Effector memory CD8-positive, alpha-beta T cell (primary cell): ENCODE data around the gene CST8.
"Not testable (repeated sequence)": the region's sequence is repeated elsewhere in the genome, so short reads cannot be mapped to it uniquely, and the experiment has no call there.

Source experiments
- ATAC-seq: fragments of 150-1000 bp; cut with Tn5 transposase; replicated peaks from 2 replicates; pipeline ENCODE4 v1.10.0; 2021; ENCODE audit warnings: mild to moderate bottlenecking, moderate library complexity
- DNase-seq, 3 experiments: peaks; one replicate each; pipeline ENCODE4 v3.0.0; 2021
- H3K27ac Mint-ChIP-seq, 2 donors: one replicate each; pipeline ENCODE4 v1.8.0; 2022; ENCODE audit warnings: mild to moderate bottlenecking in 2 of 2, mixed read lengths in 2 of 2, moderate library complexity in 2 of 2
- H3K27me3 Mint-ChIP-seq, 2 donors: one replicate each; pipeline ENCODE4 v1.8.0; 2022; ENCODE audit warnings: mixed read lengths in 2 of 2
- H3K36me3 Mint-ChIP-seq: one replicate; pipeline ENCODE4 v1.8.0; 2022; ENCODE audit warnings: mild to moderate bottlenecking, moderate library complexity, mixed read lengths; ENCODE audit not compliant: insufficient read depth
- H3K4me1 Mint-ChIP-seq, 2 donors: one replicate each; pipeline ENCODE4 v1.8.0; 2022; ENCODE audit warnings: low read depth in 2 of 2, mixed read lengths in 2 of 2
- H3K4me3 Mint-ChIP-seq, 2 donors: one replicate each; pipeline ENCODE4 v1.8.0; 2022; ENCODE audit warnings: mild to moderate bottlenecking in 2 of 2, mixed read lengths in 2 of 2, moderate library complexity in 2 of 2
- H3K9me3 Mint-ChIP-seq, 2 donors: one replicate each; pipeline ENCODE4 v1.8.0; 2022; ENCODE audit warnings: mixed read lengths in 2 of 2

Gene CST8

DNA sequence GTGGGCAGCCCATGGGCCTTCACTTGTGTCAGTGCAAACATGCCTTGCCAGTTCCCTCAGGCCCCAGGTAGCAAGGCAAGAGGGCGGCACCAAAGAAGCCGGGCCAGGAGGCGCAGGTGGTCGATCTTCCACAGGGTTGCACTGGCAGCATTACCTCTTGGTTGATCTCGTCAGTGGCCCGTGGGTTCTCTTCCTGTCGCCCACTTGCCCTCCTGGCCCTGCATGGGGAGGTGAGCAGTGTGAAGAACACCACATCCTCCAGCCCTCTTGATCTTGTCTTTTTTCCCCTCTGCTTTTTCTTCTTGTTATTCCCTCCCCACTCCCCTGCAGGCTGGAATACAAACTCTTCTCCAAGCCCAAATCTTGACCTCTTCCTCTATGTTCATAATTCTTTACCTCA, 35.3 kb upstream of the CST8 start:
- Mint-ChIP-seq H3K27me3 (no peaks in the 10 kb centered on the region), H3K4me1 (peaks cover 16 to 36% of the 10 kb centered on the region in 2 donors), H3K36me3 (peaks cover 6% of the 10 kb centered on the region), H3K9me3 (no peaks in the 10 kb centered on the region), H3K27ac (peak overlapping the region in 1 of 2 donors; percentile 95), H3K4me3 (peak overlapping the region; percentile 71 to 80)
- DNase-seq: no peak
- ATAC-seq: peak; percentile 29

DNA sequence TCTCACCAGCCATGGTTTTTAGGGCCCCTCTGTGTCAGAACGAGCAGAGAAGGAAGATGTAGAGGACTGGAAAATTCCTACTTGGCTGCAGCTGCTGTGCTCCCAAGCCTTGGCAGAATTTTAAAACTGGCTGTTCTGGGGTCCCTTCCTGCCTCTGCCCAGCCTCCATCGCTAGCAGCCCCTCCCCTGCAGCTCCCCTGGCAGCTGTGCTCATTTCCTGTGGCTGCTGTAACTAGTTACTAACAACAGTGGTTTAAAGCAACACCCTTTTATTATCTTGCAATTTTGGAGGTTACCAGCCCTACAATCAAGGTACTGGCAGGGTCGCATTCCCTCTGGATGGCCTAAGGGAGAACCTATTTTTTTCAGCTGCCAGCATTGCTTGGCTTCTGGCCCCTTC, 34.5 kb upstream of the CST8 start:
- H3K4me3 Mint-ChIP-seq: peak overlapping the region; percentile 71 to 80
- DNase-seq: peak; percentile 27 to 47 (median 36)
- H3K36me3 Mint-ChIP-seq: peaks cover 6% of the 10 kb centered on the region
- ATAC-seq: peak; percentile 89
- H3K27ac Mint-ChIP-seq: peak overlapping the region in 1 of 2 donors; percentile 95
- peaks cover 16 to 36% of the 10 kb centered on the region in 2 donors for H3K4me1 Mint-ChIP-seq
- H3K9me3 Mint-ChIP-seq: no peaks in the 10 kb centered on the region
- no peaks in the 10 kb centered on the region for H3K27me3 Mint-ChIP-seq

DNA sequence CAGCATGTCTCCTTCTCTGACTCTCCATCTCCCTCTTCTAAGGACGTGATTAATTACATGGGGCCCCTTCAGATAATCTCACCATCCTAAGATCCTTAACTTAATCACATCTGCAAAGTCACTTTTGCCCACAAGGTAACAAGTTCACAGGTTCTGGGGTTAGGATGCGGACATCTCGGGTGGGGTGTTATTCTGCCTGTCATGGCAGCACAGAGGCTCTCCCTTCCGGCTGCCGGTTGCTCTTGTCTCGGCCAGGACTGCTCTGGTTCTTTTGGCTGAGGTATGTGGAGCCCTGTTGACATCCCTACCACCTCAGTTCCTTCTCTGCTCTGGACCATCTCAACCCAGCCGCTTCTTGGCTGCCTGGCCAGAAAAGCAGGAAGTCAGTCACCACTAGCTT, 34.0 kb upstream of the CST8 start:
- H3K4me3 Mint-ChIP-seq: peak overlapping the region; percentile 71 to 80
- peak overlapping the region in 1 of 2 donors; percentile 95 for H3K27ac Mint-ChIP-seq
- peaks cover 16 to 36% of the 10 kb centered on the region in 2 donors for H3K4me1 Mint-ChIP-seq
- peak; percentile 17 to 37 (median 18) for DNase-seq
- H3K27me3 Mint-ChIP-seq: no peaks in the 10 kb centered on the region
- no peaks in the 10 kb centered on the region for H3K9me3 Mint-ChIP-seq
- ATAC-seq: peak; percentile 67
- H3K36me3 Mint-ChIP-seq: peaks cover 6% of the 10 kb centered on the region

DNA sequence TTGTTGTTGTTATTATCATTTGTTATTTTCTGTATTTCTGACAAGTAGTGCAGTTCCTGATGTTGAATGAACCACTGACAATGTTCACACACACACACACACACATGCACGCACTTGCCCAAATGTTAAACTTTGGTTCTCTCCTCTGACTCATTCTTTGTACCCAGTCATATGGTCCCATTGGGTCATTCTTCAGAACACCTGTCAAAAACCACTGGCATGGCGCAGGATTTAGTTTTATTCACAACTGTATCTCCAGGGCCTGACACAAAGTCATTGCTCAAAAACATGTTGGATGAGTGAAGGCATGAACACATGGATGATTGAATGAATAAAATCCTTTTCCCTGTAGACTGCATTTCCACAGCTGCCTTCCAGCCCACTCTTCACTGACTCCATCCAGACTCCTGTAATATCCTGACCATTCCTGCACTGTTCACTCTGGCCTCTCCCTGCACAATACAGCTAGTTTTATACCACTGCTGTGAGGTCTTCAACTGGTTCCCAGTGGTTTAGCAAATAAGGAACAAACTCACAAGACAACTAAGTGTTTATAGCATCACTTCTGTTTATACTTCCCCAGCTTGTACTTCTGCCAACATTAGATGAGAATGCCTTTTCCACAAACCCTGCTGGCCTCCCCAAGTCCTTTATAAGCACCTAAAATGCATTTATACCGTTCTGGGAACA, 31.3 kb upstream of the CST8 start:
- DNase-seq (no peak), ATAC-seq (no peak)
- Mint-ChIP-seq H3K27me3 (no peaks in the 10 kb centered on the region), H3K4me1 (peaks cover 16 to 36% of the 10 kb centered on the region in 2 donors), H3K9me3 (no peaks in the 10 kb centered on the region), H3K4me3 (no peak overlapping the region), H3K27ac (no peak overlapping the region), H3K36me3 (peaks cover 6% of the 10 kb centered on the region)

DNA sequence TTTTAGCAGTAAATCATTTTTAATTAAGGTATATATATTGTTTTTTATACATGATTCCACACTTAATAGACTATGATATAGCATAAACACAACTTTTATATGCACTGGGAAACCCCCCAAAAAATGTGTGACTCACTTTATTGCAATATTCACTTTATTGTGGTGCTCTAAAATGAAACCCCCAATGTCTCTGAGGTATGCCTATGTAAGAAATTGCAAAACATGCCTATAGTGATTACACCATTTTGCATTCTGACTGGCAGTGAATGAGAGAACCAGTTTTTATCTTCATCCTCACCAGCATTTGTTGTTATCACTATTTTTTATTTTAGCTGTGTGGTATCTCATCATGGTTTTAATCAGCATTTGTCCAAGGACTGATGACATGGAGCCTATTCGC, 29.7 kb upstream of the CST8 start:
- Mint-ChIP-seq H3K4me3 (no peak overlapping the region), H3K27ac (no peak overlapping the region), H3K4me1 (peaks cover 10 to 26% of the 10 kb centered on the region in 2 donors), H3K36me3 (peaks cover 6% of the 10 kb centered on the region), H3K9me3 (peaks cover 0 to 1% of the 10 kb centered on the region in 2 donors), H3K27me3 (peaks cover 0 to 9% of the 10 kb centered on the region in 2 donors)
- DNase-seq (no peak), ATAC-seq (no peak)

DNA sequence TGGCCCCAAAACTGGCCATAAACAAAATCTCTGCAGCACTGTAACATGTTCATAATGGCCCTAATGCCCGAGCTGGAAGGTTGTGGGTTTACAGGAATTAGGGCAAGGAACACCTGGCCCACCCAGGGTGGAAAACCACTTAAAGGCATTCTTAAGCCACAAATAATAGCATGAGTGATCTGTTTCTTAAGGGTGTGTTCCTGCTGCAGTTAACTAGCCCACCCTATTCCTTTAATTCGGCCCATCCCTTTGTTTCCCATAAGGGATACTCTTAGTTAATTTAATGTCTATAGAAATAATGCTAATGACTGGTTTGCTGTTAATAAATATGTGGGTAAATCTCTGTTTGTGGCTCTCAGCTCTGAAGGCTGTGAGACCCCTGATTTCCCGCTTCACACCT, 24.0 kb upstream of the CST8 start:
- H3K27me3 Mint-ChIP-seq: peaks cover 9 to 36% of the 10 kb centered on the region in 2 donors
- H3K36me3 Mint-ChIP-seq: not testable (repeated sequence)

DNA sequence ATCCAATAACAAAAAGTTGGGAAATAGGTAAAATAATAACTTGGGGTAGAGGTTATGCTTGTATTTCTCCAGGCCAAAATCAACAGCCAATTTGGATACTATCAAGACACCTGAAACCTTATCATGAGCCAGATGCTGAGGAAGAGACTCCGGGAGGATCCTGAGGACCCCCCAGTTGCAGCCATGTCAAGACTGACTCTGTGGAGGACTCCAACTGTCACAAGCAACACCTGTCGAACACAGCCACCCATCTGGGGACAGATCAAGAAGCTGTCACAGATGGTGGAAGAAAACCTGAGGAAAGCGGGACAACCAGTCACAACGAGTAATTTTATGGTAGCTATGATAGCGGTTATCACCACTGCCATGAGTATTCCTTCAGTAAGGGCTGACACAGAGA, 18.6 kb upstream of the CST8 start:
- DNase-seq, H3K9me3 Mint-ChIP-seq, ATAC-seq, H3K36me3 Mint-ChIP-seq, H3K27ac Mint-ChIP-seq, H3K4me1 Mint-ChIP-seq, H3K4me3 Mint-ChIP-seq: not testable (repeated sequence)
- peaks cover 9 to 19% of the 10 kb centered on the region in 2 donors for H3K27me3 Mint-ChIP-seq

More for the DNA sequence above, 24.0 kb upstream of the CST8 start:
- DNase-seq, ATAC-seq, H3K4me3 Mint-ChIP-seq, H3K4me1 Mint-ChIP-seq, H3K27ac Mint-ChIP-seq: not testable (repeated sequence)
- peaks cover 3 to 15% of the 10 kb centered on the region in 2 donors for H3K9me3 Mint-ChIP-seq

DNA sequence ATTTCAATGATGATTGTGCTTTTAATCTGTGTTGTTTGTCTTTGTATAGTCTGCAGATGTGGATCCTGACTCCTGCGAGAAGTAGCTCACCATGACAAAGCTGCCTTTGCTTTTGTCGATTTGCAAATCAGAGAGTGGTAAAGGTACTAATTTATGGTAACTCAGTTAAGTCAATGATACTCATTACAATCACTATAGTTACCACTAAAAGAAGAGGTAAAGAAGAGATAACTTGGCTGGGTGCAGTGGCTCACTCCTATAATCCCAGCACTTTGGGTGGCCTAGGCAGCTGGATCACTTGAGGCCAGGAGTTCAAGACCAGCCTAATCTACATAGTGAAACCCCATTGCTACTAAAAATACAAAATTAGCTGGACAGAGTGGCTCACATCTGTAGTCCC, 17.6 kb upstream of the CST8 start:
- H3K27ac Mint-ChIP-seq, H3K9me3 Mint-ChIP-seq, H3K4me1 Mint-ChIP-seq, H3K36me3 Mint-ChIP-seq, DNase-seq, H3K4me3 Mint-ChIP-seq, ATAC-seq: not testable (repeated sequence)
- peaks cover 8 to 11% of the 10 kb centered on the region in 2 donors for H3K27me3 Mint-ChIP-seq

DNA sequence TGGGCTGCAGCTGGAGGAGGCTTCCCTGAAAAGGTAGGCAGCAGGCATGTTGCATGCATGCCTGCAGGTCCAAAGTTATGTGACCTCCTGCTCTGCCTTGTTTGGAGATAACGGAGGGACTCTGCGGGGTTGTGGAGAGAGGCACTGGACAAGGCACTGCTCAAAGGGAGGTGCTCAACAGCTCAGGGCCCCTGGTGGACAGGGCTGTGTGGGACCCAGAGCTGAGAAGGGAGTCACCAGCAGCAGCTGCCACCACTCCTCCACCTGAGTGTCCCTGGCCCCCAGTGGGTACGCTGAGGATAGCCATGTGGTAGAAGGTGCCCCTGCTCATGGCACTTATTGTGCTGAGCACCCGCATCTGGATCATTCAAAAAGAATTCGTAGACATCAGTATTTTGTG, 15.5 kb upstream of the CST8 start:
- no peaks in the 10 kb centered on the region for H3K36me3 Mint-ChIP-seq
- ATAC-seq (no peak), DNase-seq (no peak)
- H3K27me3 Mint-ChIP-seq: peaks cover 3 to 6% of the 10 kb centered on the region in 2 donors
- no peak overlapping the region for H3K27ac Mint-ChIP-seq
- no peaks in the 10 kb centered on the region for H3K4me1 Mint-ChIP-seq
- no peaks in the 10 kb centered on the region for H3K9me3 Mint-ChIP-seq
- H3K4me3 Mint-ChIP-seq: no peak overlapping the region

DNA sequence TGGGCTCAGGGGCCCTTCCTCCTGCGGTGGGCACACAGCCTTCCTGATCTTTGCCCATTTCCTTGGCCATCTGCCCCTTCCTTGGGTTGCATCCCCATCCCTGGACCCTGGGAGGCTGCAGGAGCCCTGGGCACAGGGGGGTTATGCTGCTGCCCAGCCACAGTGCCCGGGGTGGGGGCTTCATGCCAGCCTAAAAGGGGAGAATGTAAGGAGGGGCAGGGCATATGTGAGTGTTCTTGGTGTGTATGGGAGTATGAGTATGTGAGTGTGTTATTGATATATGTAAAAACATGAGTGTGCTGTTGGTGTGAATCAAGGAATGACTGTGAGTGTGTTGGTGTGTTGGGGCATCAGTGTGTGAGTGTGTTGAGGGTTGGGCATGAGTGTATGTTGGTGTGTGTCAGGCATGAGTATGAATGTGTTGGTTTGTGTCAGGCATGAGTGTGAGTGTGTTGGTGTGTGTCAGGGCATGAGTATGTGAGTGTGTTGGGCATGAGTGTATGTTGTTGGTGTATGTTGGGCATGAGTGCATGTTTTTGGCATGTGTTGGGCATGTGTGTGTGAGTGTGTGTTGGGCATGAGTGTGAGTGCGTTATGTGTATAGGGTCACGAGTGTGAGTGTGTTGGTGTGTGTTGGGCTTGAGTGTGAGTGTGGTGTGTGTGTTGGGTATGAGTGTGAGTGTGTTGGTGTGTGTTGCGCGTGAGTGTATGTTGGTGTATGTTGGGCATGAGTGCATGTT, 14.7 kb upstream of the CST8 start:
- no peaks in the 10 kb centered on the region for H3K4me1 Mint-ChIP-seq
- no peak for ATAC-seq

DNA sequence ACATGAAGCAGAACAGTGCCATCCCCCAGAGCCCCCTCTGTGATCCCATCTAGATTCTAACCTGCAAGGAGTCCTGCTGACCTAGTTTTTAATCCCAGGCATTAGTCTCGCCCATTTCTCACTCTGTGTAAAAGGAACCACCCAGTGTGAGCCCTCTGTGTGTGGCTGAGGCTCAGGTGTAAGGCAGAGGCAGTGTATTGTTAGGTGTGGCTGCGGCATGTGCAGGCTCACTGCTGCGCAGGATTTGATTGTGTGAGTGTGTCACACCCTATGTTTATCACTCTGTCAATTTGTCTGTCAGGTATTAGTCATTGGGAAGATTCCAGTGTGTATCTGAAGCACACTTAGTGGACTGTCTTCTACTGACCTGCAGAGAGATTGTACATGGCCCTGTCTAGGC, 13.7 kb upstream of the CST8 start:
- Mint-ChIP-seq H3K4me1 (no peaks in the 10 kb centered on the region), H3K36me3 (no peaks in the 10 kb centered on the region), H3K27me3 (peaks cover 0 to 7% of the 10 kb centered on the region in 2 donors), H3K4me3 (no peak overlapping the region), H3K27ac (no peak overlapping the region), H3K9me3 (no peaks in the 10 kb centered on the region)
- ATAC-seq (no peak), DNase-seq (no peak)

More for the DNA sequence above, 14.7 kb upstream of the CST8 start:
- H3K27ac Mint-ChIP-seq: no peak overlapping the region
- H3K36me3 Mint-ChIP-seq: no peaks in the 10 kb centered on the region
- no peaks in the 10 kb centered on the region for H3K9me3 Mint-ChIP-seq
- no peak overlapping the region for H3K4me3 Mint-ChIP-seq
- H3K27me3 Mint-ChIP-seq: peaks cover 0 to 7% of the 10 kb centered on the region in 2 donors
- DNase-seq: no peak

DNA sequence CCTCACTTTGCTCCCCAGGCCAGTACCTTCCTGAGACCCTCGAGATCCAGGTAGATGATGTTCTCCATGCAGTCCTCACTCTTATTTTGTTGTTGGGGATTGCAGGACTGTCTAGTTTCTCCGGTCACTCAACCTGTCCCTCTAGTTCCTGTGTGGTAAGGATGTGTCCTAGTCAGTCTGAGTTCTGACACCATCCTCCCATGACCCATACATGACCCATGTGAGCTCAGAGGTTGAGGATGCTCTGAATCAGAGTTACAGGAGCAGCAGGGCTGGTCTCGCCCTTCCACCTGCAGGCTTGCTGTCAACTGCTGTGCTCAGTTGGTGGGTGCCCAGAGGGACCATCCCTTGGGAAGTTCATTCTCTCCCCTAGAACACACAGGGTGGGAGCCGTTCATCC, 11.9 kb upstream of the CST8 start:
- ATAC-seq: no peak
- Mint-ChIP-seq H3K4me1 (peaks cover 0 to 2% of the 10 kb centered on the region in 2 donors), H3K36me3 (no peaks in the 10 kb centered on the region), H3K9me3 (no peaks in the 10 kb centered on the region), H3K27me3 (peaks cover 0 to 7% of the 10 kb centered on the region in 2 donors), H3K4me3 (no peak overlapping the region), H3K27ac (peak overlapping the region in 1 of 2 donors; percentile 9)
- DNase-seq: no peak

DNA sequence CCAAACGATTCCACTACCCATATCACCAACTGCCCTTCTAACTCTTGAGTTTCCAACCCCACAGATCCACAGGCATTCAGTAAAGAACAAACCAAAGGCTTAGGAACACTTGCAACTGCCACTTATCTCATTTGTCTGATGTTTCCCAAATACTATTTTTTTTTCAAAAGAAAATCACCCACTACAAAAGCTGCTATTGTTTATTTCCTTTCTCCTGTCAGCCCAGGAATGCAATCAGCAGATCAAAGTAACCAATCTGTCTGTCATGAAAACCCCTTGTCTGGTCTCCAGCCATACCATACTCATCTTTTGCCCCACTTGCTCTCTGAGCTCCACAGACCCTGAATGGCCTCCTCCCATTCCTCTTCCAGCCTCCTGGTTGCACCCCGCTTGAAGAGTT, 8.8 kb upstream of the CST8 start:
- no peaks in the 10 kb centered on the region for H3K36me3 Mint-ChIP-seq
- H3K4me3 Mint-ChIP-seq: no peak overlapping the region
- ATAC-seq (no peak), DNase-seq (no peak)
- H3K4me1 Mint-ChIP-seq: peaks cover 0 to 3% of the 10 kb centered on the region in 2 donors
- no peak overlapping the region for H3K27ac Mint-ChIP-seq
- peaks cover 0 to 7% of the 10 kb centered on the region in 2 donors for H3K27me3 Mint-ChIP-seq
- H3K9me3 Mint-ChIP-seq: no peaks in the 10 kb centered on the region

DNA sequence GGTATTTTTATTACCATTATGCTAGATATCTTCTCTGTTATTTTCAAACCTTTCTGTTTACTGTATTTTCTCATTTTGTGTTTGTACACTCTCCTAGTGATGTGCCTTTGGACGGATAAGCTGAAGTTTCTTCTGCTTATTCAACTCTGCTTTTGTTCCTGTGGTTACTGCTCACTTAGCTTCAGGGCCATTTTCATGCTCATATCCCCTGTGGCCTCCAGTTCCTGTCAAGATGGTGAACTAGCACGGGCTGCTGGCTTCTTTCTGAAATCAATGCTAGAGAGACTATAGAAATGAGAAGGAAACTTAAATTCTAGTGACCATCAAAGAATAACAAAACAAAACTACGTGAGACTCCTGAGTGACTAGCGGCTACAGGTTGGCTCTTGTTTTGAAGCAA, 6.8 kb upstream of the CST8 start:
- ATAC-seq: no peak
- DNase-seq: no peak
- Mint-ChIP-seq H3K27ac (peak overlapping the region in 1 of 2 donors; percentile 70), H3K36me3 (no peaks in the 10 kb centered on the region), H3K4me1 (peaks cover 0 to 3% of the 10 kb centered on the region in 2 donors), H3K27me3 (peaks cover 0 to 7% of the 10 kb centered on the region in 2 donors), H3K4me3 (no peak overlapping the region), H3K9me3 (no peaks in the 10 kb centered on the region)
